Right lobe of liver (tissue), 4 donors: ENCODE data around the gene SLC6A11.

Experiments
- POLR2A ChIP-seq: fragments of 450-650 bp; IDR thresholded peaks from one replicate; pipeline ENCODE4 v1.6.1; 2017; ENCODE audit warnings: antibody characterized with exemption, mild to moderate bottlenecking
- TF ChIP-seq, protein P1 (sequence below), 4 donors: fragments of 200-600 bp in 3 of 4; fragments of 450-650 bp in 1 of 4; IDR thresholded peaks; one replicate each; pipeline versions ENCODE4 v1.5.1 to v1.8.0; 2016 to 2022; ENCODE audit warnings: antibody characterized with exemption in 4 of 4, mild to moderate bottlenecking in 2 of 4
- donor health status: DM: no; HTN: no; CAD: no.
- donor health status: DM: no; HTN: no; CAD: no.
- donor health status: DM: no; HTN: yes; CAD: no.

DNA sequence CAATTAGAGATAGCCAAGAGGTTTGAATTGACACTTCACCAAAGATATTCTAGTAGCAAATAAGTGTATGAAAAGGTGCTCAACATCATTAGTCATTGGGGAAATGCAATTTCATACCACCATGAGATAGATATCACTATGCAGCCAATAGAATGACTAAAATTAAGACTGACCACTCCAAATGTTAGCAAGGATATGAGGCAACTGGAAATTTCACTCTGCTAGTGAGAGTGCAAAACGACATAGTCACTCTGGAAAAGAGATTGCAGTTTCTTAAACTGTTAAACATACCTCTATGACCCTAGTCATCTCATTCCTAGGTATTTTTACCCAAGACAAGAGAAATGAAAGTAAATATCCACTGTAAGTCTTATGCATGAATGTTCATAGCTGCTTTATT lies 27.6 kb upstream of the SLC6A11 start:
- TF ChIP-seq POLR2A: no peak
- TF ChIP-seq, protein P1, sequence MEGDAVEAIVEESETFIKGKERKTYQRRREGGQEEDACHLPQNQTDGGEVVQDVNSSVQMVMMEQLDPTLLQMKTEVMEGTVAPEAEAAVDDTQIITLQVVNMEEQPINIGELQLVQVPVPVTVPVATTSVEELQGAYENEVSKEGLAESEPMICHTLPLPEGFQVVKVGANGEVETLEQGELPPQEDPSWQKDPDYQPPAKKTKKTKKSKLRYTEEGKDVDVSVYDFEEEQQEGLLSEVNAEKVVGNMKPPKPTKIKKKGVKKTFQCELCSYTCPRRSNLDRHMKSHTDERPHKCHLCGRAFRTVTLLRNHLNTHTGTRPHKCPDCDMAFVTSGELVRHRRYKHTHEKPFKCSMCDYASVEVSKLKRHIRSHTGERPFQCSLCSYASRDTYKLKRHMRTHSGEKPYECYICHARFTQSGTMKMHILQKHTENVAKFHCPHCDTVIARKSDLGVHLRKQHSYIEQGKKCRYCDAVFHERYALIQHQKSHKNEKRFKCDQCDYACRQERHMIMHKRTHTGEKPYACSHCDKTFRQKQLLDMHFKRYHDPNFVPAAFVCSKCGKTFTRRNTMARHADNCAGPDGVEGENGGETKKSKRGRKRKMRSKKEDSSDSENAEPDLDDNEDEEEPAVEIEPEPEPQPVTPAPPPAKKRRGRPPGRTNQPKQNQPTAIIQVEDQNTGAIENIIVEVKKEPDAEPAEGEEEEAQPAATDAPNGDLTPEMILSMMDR (IDR thresholded peaks at IDR 0.05): no peak
